ENCODE data around the gene MKKS.

DNA sequence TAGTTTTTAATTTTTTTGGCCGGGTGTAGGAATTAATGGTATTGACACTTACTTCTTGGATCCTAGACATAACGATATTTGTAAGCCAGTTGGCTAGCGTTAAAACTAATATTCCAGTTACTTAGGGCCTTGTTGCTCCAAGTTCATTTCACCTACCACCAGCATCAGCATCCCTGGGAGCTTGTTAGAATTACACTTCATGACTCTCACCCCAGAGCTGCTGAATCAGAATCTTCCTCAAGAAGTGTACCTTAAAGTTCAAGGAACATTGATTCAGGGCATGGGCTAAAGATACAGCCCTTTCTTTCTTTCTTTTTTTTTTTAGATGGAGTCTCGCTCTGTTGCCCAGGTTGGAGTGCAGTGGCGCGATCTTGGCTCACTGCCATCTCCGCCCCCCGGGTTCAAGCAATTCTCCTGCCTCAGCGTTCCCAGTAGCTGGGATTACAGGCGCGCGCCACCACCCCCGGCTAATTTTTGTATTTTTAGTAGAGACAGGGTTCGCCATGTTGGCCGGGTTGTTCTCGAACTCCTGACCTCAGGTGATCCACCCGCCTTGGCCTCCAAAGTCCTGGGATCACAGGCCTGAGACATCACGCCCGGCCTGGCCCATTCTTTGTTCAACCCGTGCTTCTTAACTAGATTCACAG, 2.2 kb upstream of the MKKS start:
- no peak for TF ChIP-seq CEBPB (IDR thresholded peaks at IDR 0.05)
- TF ChIP-seq CBX2 (IDR thresholded peaks at IDR 0.05; ENCODE audit: borderline replicate concordance, low read depth), result no peak
- no peak for TF ChIP-seq SMC3 (IDR thresholded peaks at IDR 0.05)
- TF ChIP-seq, protein P1, sequence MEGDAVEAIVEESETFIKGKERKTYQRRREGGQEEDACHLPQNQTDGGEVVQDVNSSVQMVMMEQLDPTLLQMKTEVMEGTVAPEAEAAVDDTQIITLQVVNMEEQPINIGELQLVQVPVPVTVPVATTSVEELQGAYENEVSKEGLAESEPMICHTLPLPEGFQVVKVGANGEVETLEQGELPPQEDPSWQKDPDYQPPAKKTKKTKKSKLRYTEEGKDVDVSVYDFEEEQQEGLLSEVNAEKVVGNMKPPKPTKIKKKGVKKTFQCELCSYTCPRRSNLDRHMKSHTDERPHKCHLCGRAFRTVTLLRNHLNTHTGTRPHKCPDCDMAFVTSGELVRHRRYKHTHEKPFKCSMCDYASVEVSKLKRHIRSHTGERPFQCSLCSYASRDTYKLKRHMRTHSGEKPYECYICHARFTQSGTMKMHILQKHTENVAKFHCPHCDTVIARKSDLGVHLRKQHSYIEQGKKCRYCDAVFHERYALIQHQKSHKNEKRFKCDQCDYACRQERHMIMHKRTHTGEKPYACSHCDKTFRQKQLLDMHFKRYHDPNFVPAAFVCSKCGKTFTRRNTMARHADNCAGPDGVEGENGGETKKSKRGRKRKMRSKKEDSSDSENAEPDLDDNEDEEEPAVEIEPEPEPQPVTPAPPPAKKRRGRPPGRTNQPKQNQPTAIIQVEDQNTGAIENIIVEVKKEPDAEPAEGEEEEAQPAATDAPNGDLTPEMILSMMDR (IDR thresholded peaks at IDR 0.05), result no peak
- TF ChIP-seq FOSL2 (IDR thresholded peaks at IDR 0.05), result no peak
- TF ChIP-seq FOSL2 (CRISPR knock-in tag; IDR thresholded peaks at IDR 0.05), result no peak
- no peak for TF ChIP-seq JUN (IDR thresholded peaks at IDR 0.05)
- TF ChIP-seq, protein P2, sequence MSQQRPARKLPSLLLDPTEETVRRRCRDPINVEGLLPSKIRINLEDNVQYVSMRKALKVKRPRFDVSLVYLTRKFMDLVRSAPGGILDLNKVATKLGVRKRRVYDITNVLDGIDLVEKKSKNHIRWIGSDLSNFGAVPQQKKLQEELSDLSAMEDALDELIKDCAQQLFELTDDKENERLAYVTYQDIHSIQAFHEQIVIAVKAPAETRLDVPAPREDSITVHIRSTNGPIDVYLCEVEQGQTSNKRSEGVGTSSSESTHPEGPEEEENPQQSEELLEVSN (IDR thresholded peaks at IDR 0.05; ENCODE audit: borderline replicate concordance, low read depth), result no peak
- no peak for TF ChIP-seq POLR2A (IDR thresholded peaks at IDR 0.05; ENCODE audit: low read length)
- no peak for TF ChIP-seq RAD21 (conservative IDR thresholded peaks at IDR 0.05 in 1 of 2, IDR thresholded peaks at IDR 0.05 in 1 of 2)
- TF ChIP-seq ZFP36 (IDR thresholded peaks at IDR 0.05; ENCODE audit: borderline replicate concordance, partially characterized antibody), result no peak
